ENCODE results near the gene GPR161.

Gene GPR161

GRCh38 chr1:168050307-168050706, 86.4 kb downstream of the GPR161 start:
- no peak for DNase-seq (ENCODE audit: low read depth in 2 of 3, low spot score in 1 of 3)

GRCh38 chr1:168045311-168045710, 91.4 kb downstream of the GPR161 start:
- DNase-seq (ENCODE audit: low read depth in 2 of 3, low spot score in 1 of 3) = no peak

- no peak for DNase-seq (ENCODE audit: low read depth in 2 of 3, low spot score in 1 of 3)
Observed at GRCh38 chr1:168042362-168042761, 94.4 kb downstream of the GPR161 start.

GRCh38 chr1:168035345-168035744, 101.4 kb downstream of the GPR161 start:
- DNase-seq (ENCODE audit: low read depth in 2 of 3, low spot score in 1 of 3) = no peak

- no peak for DNase-seq (ENCODE audit: low read depth in 2 of 3, low spot score in 1 of 3)
Observed at GRCh38 chr1:168032029-168032428, 104.7 kb downstream of the GPR161 start.

GRCh38 chr1:168031627-168032026, 105.1 kb downstream of the GPR161 start:
- no peak for DNase-seq (ENCODE audit: low read depth in 2 of 3, low spot score in 1 of 3)

- no peak for DNase-seq (ENCODE audit: low read depth in 2 of 3, low spot score in 1 of 3)
Observed at GRCh38 chr1:168031198-168031597, 105.5 kb downstream of the GPR161 start.

Measured in stimulated activated CD4-positive, alpha-beta T cell treated with anti-CD3 and anti-CD28 coated beads, Interleukin-12 subunit alpha, Interleukin-12 subunit beta, amount 100 ng/mL, for 48 hours (primary cell).